Activated CD4-positive, alpha-beta T cell treated with anti-CD3 and anti-CD28 coated beads, Interleukin-2, amount 50 U/mL, for 24 hours (primary cell): Measurements from ENCODE around the gene COQ8A.
"Not testable (repeated sequence)": the region's sequence is repeated elsewhere in the genome, so short reads cannot be mapped to it uniquely, and the experiment has no call there.

ENCODE experiments used
- DNase-seq, 2 donors: peaks; one replicate each; pipeline ENCODE4 v3.0.0-alpha.2; 2020; ENCODE audit warnings: low read depth in 1 of 2, low spot score in 1 of 2

The COQ8A gene

GRCh38 chr1:226921504-226921903 lies 18.6 kb upstream of the COQ8A start:
- DNase-seq, result no peak

GRCh38 chr1:226929260-226930111 lies 10.6 kb upstream of the COQ8A start:
- not testable (repeated sequence) for DNase-seq

- DNase-seq, result no peak
These were observed 5.4 kb upstream of the COQ8A start for GRCh38 chr1:226934483-226935237.

GRCh38 chr1:226937940-226938725 lies 2.0 kb upstream of the COQ8A start:
- no peak for DNase-seq

GRCh38 chr1:226938903-226939437 lies 1.1 kb upstream of the COQ8A start:
- DNase-seq, result no peak

GRCh38 chr1:226939438-226940028 lies 561 bp upstream of the COQ8A start:
- DNase-seq, result no peak

GRCh38 chr1:226940806-226941067 lies 643 bp downstream of the COQ8A start:
- no peak for DNase-seq

GRCh38 chr1:226942392-226942791 lies 2.3 kb downstream of the COQ8A start:
- DNase-seq, result no peak

- no peak for DNase-seq
These were observed 3.1 kb downstream of the COQ8A start for GRCh38 chr1:226943156-226943555.

- DNase-seq, result no peak
These were observed 3.8 kb downstream of the COQ8A start for GRCh38 chr1:226943927-226944326.

GRCh38 chr1:226945106-226945857 lies 5.2 kb downstream of the COQ8A start:
- no peak for DNase-seq

GRCh38 chr1:226945858-226946245 lies 5.8 kb downstream of the COQ8A start:
- DNase-seq, result no peak

GRCh38 chr1:226946285-226946684 lies 6.2 kb downstream of the COQ8A start:
- DNase-seq, result no peak

- no peak for DNase-seq
These were observed 6.7 kb downstream of the COQ8A start for GRCh38 chr1:226946841-226947240.

- DNase-seq, result no peak
These were observed 8.0 kb downstream of the COQ8A start for GRCh38 chr1:226948051-226948450.

- DNase-seq, result no peak
These were observed 8.4 kb downstream of the COQ8A start for GRCh38 chr1:226948480-226948879.

GRCh38 chr1:226948996-226949395 lies 8.9 kb downstream of the COQ8A start:
- DNase-seq, result no peak

GRCh38 chr1:226949401-226949800 lies 9.3 kb downstream of the COQ8A start:
- no peak for DNase-seq

GRCh38 chr1:226950316-226950715 lies 10.2 kb downstream of the COQ8A start:
- no peak for DNase-seq

- DNase-seq, result no peak
These were observed 10.8 kb downstream of the COQ8A start for GRCh38 chr1:226950871-226951270.
